Tibial artery (tissue), 4 donors: Measurements from ENCODE around the gene TMEM8B.

ENCODE experiments used
- DNase-seq, 2 donors: peaks; one replicate each; pipeline ENCODE4 v3.0.0-alpha.2; 2019
- H3K27ac ChIP-seq, 2 donors: fragments of 200-600 bp; sonication (generic) in 1 of 2; 1 replicate in 1 of 2; 2 replicates in 1 of 2; pipeline ENCODE4 v1.5.1; 2018 to 2019; ENCODE audit warnings: mild to moderate bottlenecking in 1 of 2
- H3K27me3 ChIP-seq, 2 donors: fragments of 200-600 bp; sonication (generic) in 1 of 2; one replicate each; pipeline versions ENCODE4 v1.5.1 to v1.6.0; 2016 to 2019
- H3K36me3 ChIP-seq, 3 donors: fragments of 200-600 bp; sonication (generic) in 2 of 3; one replicate each; pipeline ENCODE4 v1.5.1; 2016 to 2019; ENCODE audit warnings: mild to moderate bottlenecking in 2 of 3
- H3K4me1 ChIP-seq, 4 donors: fragments of 200-600 bp; sonication (generic) in 2 of 4; 1 replicate in 3 of 4; 2 replicates in 1 of 4; pipeline ENCODE4 v1.5.1; 2016 to 2019
- H3K4me3 ChIP-seq, 2 donors: fragments of 200-600 bp; sonication (generic) in 1 of 2; 1 replicate in 1 of 2; 2 replicates in 1 of 2; pipeline ENCODE4 v1.5.1; 2018 to 2019; ENCODE audit warnings: mild to moderate bottlenecking in 2 of 2
- H3K9me3 ChIP-seq, 3 donors: fragments of 200-600 bp; sonication (generic) in 1 of 3; one replicate each; pipeline ENCODE4 v1.5.1; 2016 to 2019
- CTCF ChIP-seq, 2 experiments: fragments of 200-600 bp in 1 of 2; fragments of 450-650 bp in 1 of 2; IDR thresholded peaks; one replicate each; pipeline ENCODE4 v1.5.1; 2017 to 2019; ENCODE audit warnings: antibody characterized with exemption in 2 of 2, mild to moderate bottlenecking in 1 of 2, moderate library complexity in 1 of 2
- intact Hi-C: fragments of 100-400 bp; cut with DNase I; formaldehyde crosslinking; loops from one replicate; pipeline ENCODE4 v1.15.0; 2023; ENCODE audit warnings: low total_unique reads

The TMEM8B gene

GRCh38 chr9:35829084-35829763, at the start of gene TMEM8B:
TMEM8B (plus strand) TSS chr9:35829228; CDS start chr9:35829448, 220 bp downstream.
- Histone ChIP-seq H3K27ac (peak within 1 kb of the TSS; percentile 96 to 99), H3K4me1 (peaks cover 0 to 63% (median 45%) of the 10 kb centered on the region in 4 donors), H3K36me3 (no peaks in the 10 kb centered on the region), H3K27me3 (no peaks in the 10 kb centered on the region), H3K9me3 (no peaks in the 10 kb centered on the region), H3K4me3 (peak within 1 kb of the TSS; percentile 79 to 97)
- DNase-seq, result peak; percentile 98 to 100
- intact Hi-C loops, result loop anchor here (2.0 to 5.0 kb wide), 2 partner anchors 14 to 37 kb away; partner anchors contain the start of genes HINT2 and NPR2
- no peak for TF ChIP-seq CTCF (IDR thresholded peaks at IDR 0.05)

- no peak for TF ChIP-seq CTCF (IDR thresholded peaks at IDR 0.05)
These were observed 48.0 kb upstream of the TMEM8B start for GRCh38 chr9:35781066-35781465.

GRCh38 chr9:35783418-35783817, 45.6 kb upstream of the TMEM8B start:
- H3K9me3 ChIP-seq, result no peaks in the 10 kb centered on the region
- H3K27me3 ChIP-seq, result no peaks in the 10 kb centered on the region
- intact Hi-C loops, result no loop called here
- H3K27ac ChIP-seq, result no peak overlapping the region
- H3K4me3 ChIP-seq, result no peak overlapping the region
- no peaks in the 10 kb centered on the region for H3K36me3 ChIP-seq
- no peak for TF ChIP-seq CTCF (IDR thresholded peaks at IDR 0.05)
- DNase-seq, result no peak
- no peaks in the 10 kb centered on the region for H3K4me1 ChIP-seq

More at GRCh38 chr9:35781066-35781465, 48.0 kb upstream of the TMEM8B start:
- H3K27me3 ChIP-seq, result no peaks in the 10 kb centered on the region
- H3K4me3 ChIP-seq, result no peak overlapping the region
- DNase-seq, result no peak
- H3K4me1 ChIP-seq, result no peaks in the 10 kb centered on the region
- no peaks in the 10 kb centered on the region for H3K36me3 ChIP-seq
- intact Hi-C loops, result no loop called here
- no peaks in the 10 kb centered on the region for H3K9me3 ChIP-seq
- H3K27ac ChIP-seq, result no peak overlapping the region

GRCh38 chr9:35789541-35789940, 39.5 kb upstream of the TMEM8B start:
- intact Hi-C loops, result no loop called here
- no peak for DNase-seq
- Histone ChIP-seq H3K27ac (no peak overlapping the region), H3K4me3 (no peak overlapping the region), H3K9me3 (no peaks in the 10 kb centered on the region), H3K36me3 (no peaks in the 10 kb centered on the region), H3K4me1 (peaks cover 0 to 40% (median 34%) of the 10 kb centered on the region in 4 donors), H3K27me3 (no peaks in the 10 kb centered on the region)
- no peak for TF ChIP-seq CTCF (IDR thresholded peaks at IDR 0.05)

- H3K4me3 ChIP-seq, result no peak overlapping the region
- no peak overlapping the region for H3K27ac ChIP-seq
- peaks cover 0 to 42% (median 36%) of the 10 kb centered on the region in 4 donors for H3K4me1 ChIP-seq
- intact Hi-C loops, result loop anchor here (5.0 kb wide), 2 partner anchors 37 to 92 kb away; partner anchors contain the start of genes FAM221B and TMEM8B
- H3K27me3 ChIP-seq, result no peaks in the 10 kb centered on the region
- no peak for TF ChIP-seq CTCF (IDR thresholded peaks at IDR 0.05)
- no peaks in the 10 kb centered on the region for H3K9me3 ChIP-seq
- no peaks in the 10 kb centered on the region for H3K36me3 ChIP-seq
- no peak for DNase-seq
These were observed 39.0 kb upstream of the TMEM8B start for GRCh38 chr9:35790025-35790384.
